GM18951 (cell line): ENCODE data around the gene ALOX15.
"Not testable (repeated sequence)": the region's sequence is repeated elsewhere in the genome, so short reads cannot be mapped to it uniquely, and the experiment has no call there.

ENCODE experiments used
- POLR2A ChIP-seq: IDR thresholded peaks from 4 replicates; pipeline ENCODE4 v1.6.1; 2011; ENCODE audit warnings: mild to moderate bottlenecking; ENCODE audit not compliant: insufficient read length, insufficient read depth; ENCODE audit errors: extremely low read depth
- in situ Hi-C: fragments of 300-500 bp; cut with MboI; formaldehyde crosslinking; loops from one replicate; pipeline ENCODE4 v1.12.0; 2022; ENCODE audit warnings: low sequenced_read_pairs, mixed read lengths, inconsistent platforms; ENCODE audit not compliant: unreplicated experiment

Gene ALOX15

DNA sequence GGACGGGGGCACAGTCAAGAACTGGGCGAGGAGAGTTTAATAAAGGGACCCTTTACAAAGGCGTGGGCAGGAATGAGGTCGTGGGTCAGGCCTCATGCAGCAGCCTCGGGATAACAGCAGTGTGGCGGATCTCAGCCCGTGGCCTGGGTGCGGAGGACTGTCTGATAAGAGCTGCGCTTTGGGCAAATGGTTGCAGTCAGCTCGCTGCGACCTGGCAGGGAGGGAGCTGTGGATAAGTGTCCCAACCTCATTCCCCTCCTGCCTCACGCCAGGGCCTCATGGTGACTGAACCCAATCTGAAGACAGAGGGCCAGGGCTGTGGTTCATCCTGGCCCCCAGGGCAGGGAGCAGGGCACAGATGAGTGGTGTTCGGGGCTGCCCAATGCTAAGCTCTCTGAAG, 43.5 kb downstream of the ALOX15 start:
- TF ChIP-seq POLR2A: no peak
- in situ Hi-C loops: no loop called here

DNA sequence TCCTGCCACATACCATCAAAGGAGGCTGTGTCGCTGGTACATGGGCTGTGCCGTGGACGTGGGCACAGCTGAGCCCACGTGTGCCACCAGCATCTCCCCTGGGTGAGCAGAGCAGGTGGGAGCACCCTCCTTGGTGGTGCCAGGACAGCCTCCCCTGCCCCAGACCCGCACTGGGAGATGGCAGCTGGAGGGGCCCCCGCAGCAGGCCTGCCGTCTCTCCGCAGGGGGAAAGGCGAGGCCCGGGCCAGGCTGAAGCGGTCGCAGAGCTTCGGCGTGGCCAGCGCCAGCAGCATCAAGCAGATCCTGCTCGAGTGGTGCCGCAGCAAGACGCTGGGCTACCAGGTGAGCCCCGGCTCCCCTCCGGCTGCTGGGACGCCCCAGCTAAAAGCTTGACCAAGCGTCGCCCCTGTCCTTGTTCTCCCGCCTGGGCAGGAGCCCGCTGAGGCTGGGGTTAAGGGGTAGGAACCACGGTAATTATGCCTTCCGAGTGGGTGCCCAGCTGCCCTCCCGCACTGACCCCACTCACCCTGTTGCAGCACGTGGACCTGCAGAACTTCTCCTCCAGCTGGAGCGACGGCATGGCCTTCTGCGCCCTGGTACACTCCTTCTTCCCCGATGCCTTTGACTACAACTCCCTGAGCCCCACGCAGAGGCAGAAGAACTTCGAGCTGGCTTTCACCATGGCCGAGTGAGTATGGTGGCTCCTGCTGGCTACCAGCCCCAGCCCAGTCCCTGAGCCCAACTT, 44.7 kb downstream of the ALOX15 start:
- no peak for TF ChIP-seq POLR2A
- in situ Hi-C loops: no loop called here

DNA sequence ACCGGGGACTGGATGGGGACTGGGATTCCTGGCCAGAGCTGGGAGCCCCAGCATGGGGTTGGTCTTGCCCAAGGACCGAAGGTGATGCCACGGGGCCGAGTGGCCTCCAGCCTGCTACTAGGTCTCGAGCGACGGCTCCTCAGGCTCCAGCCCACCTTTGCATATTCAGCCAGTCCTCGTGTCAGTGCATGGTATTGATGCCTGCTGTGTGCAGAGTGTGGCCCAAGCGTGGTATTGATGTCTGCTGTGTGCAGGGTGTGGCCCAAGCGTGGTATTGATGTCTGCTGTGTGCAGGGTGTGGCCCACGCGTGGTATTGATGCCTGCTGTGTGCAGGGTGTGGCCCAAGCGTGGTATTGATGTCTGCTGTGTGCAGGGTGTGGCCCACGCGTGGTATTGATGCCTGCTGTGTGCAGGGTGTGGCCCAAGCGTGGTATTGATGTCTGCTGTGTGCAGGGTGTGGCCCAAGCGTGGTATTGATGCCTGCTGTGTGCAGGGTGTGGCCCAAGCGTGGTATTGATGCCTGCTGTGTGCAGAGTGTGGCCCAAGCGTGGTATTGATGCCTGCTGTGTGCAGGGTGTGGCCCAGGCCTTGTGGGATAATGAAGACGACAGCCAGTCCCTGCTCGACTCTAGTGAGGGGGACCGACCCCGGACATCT, 45.7 kb downstream of the ALOX15 start:
- in situ Hi-C loops: not testable (repeated sequence)

DNA sequence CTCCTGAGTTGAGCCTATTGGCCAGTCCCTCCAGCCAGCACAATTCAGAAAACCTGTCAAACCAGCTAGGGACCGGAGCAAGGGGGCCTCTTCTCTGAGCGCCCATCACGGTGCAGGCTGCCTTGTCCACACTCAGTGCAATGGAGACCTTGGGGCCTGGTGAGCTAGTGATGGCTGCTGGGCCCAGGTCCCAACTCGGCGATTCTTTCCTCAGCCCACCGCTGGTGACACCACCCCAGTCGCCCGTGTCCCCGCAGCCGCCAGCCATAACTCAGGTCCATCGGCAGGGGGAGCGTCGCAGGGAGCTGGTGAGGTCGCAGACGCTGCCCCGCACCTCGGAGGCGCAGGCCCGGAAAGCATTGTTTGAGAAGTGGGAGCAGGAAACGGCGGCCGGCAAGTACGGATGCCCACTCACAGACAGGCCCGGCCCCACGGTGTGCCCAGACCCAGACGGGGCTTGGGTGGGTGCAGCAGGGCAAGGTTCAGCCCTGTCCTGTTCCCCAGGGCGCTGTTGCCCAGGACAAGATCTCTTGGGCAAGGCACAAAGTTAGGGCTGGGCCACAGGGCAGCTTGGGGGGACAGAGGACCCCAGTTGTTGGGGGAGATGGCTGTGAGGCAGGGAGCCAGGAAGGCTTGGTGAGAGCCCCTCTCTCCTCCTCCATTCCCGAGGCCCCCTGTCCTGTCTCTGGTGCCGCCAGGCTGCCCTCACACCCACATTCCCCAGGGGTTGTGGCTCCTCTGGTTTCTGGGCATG, 46.4 kb downstream of the ALOX15 start:
- TF ChIP-seq POLR2A: no peak
- in situ Hi-C loops: no loop called here

DNA sequence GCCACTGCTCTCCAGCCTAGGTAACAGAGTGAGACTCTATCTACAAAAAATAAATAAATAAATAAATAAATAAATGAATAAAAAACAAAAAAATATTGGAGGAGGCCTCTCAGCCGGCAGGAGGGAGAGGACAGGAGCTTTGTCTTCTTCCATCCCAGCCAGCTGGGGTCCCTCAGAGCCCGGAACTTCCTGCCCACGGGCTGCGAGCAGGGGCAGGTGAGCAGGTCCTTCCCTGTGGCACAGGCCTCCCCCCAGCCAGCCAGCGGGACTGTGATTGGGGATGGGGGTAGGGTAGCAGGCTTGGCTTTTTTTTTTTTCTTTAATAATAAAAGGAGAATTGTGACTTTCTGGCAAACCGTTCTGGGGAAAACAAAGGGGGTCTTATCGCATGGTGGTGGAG, 47.1 kb downstream of the ALOX15 start:
- no peak for TF ChIP-seq POLR2A

DNA sequence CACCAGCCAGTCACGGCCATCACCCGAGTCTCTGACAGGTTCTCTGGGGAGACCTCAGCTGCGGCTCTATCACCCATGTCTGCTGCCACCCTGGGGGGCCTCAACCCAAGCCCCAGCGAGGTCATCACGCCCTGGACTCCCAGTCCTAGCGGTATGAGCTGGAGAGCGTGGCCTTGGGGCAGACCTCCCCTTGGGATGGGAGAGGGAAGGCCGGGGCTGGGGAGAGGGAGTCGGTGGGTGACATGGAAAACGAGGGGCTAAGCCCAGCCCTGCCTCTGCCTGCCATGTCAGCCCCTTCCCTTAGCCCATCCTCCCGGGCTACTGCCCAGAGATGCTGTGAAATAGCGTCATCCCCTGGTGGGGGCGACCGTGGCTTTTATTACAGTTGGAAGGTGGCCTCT, 48.5 kb downstream of the ALOX15 start:
- no peak for TF ChIP-seq POLR2A
- in situ Hi-C loops: no loop called here

More for the DNA sequence above, 47.1 kb downstream of the ALOX15 start:
- in situ Hi-C loops: no loop called here

DNA sequence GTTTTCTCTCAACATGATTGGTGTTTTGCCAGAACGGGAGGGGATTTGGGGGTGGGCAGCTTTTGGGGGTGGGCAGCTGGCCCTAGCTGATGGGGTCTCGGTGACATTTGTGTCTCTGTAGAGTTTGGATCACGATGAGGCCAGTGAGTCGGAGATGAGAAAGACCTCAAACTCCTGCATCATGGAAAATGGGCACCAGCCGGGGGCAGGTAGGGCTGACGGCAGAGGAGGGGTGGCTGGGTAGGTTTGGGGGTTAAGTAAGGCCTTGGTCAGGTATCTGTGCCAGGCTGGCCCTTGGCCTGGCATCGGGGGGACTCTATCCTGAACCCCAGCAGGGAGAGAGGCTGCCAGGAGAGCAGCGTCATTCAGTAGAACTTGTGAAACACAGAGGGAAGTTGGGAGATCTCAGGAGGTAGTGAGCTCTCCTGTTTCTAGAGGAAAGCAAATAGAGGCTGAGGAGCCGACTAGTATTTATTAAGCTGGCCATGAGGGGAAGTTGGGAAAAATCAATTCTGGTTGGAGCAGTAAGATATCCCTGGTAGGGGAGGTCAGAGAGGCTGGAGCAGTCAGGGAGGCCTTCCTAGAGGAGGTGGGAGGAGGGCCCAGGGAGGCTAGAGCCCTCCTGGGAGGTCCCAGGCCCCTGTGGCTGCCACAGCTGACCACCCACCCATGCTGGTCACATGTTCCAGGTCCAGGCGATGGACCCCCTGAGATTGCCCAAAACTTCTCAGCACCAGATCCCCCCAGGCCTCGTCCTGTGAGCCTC, 49.1 kb downstream of the ALOX15 start:
- in situ Hi-C loops: no loop called here
- no peak for TF ChIP-seq POLR2A

DNA sequence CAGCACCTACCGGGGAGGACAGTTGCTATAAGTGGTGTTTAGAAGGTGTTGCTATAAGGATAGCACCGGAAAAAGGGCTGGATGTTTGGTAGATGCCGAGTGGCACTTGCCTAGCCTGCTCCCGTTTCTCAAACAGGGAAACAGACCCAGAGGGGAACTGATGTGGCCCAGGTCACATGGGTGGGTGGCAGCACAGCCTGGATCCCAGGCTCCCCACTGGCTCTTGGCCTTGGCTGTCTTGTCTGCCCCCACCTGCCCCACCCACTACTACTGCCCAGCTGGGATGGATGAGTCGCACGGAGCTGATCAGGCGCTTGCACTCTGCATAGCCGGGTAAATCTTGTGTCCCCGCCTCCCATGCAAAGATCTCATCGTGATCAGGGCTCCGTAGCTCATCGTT, 49.9 kb downstream of the ALOX15 start:
- in situ Hi-C loops: no loop called here

DNA sequence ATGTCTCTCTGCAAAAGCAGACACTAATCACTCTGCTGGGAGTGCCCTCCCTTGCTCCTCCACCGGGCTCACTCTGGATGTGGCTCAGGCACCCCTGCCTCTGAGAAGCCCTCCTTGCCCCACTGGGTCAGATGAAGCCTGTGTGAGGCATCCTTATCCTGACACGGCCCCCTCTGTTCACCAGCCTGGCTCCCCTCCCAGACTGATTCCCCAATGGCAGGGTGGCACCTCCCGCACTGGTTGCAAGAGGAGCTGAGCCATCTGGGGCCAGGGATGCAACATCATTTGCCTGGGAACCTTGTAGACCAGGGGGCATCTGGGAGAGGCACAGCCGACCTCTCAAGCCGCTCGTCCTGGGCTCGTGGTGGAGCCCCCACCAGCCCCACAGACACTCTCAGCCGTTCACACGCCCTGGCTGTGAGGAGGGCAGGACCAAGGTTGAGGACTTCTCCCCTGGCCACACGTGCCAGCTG, 50.5 kb downstream of the ALOX15 start:
- in situ Hi-C loops: no loop called here
- TF ChIP-seq POLR2A: no peak

More for the DNA sequence above, 49.9 kb downstream of the ALOX15 start:
- no peak for TF ChIP-seq POLR2A

DNA sequence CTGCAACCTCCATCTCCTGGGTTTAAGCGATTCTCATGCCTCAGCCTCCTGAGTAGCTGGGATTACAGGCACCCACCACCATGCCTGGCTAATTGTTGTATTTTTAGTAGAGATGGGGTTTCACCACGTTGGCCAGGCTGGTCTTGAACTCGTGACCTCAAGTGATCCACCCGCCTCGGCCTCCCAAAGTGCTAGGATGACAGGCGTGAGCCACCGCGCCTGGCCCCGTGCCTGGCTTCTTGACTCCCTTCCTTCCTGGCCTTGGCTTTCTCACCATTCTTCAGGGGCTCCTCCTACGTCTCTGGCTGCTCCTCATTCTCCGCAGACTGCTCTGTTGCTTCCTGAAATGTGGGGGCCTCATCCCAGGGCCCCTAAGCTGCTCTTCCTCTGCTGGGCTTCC, 51.4 kb downstream of the ALOX15 start:
- in situ Hi-C loops: not testable (repeated sequence)

DNA sequence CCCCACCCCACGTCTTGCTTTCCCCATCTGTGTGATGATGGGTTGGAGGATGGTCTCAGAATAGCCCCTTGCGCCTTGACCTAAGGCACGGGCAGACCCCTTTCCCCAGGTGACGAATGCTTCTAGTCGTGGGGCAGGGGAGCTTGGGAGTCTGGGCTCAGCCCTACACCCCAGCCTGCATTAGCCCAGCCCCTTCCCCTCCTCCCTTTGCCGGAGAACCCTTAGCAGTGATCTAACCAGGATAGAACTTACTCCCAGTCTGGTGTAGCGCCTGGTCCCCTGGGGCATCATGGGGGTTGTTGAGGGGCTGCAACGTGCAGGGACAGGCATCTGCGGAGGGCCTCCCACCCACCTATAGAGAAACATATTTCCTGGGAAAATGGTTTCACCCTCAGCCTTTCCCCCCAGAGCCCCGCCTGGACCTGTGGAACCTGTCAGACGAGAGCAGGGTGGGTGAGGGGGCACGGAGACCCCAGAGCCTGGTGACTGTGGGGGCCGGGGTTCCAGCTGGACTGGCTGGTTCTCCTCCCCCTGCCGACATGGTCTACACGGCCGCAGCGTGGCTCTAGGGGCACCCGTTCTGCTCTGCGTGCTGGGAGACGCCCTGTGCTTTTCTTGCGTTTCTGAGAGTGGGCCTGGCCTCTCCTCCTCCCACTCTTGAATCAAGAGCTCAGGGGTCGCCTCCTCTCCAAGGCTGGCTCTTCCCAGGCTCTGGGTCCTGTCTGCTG, 52.4 kb downstream of the ALOX15 start:
- in situ Hi-C loops: no loop called here

DNA sequence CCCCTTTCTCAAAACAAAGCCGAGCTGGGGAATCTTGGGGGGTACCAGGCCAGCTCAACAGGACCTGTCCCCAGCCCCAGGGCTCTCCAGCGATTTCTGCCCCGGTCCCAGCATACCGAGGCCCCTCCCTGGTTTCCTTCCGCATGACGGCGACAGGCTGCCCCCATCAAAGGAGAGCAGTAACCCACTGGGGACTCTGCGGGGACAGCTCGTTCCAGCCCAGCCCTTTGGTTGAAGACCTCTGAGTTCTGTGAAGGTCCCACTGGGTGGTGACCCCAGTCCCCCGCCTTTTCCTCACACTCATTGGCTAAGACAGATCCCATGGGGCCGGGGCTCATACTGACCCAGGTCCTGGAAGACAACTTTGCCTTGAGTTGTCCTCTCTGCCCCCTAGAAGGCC, 53.1 kb downstream of the ALOX15 start:
- TF ChIP-seq POLR2A: no peak
- in situ Hi-C loops: no loop called here

More for the DNA sequence above, 52.4 kb downstream of the ALOX15 start:
- no peak for TF ChIP-seq POLR2A

DNA sequence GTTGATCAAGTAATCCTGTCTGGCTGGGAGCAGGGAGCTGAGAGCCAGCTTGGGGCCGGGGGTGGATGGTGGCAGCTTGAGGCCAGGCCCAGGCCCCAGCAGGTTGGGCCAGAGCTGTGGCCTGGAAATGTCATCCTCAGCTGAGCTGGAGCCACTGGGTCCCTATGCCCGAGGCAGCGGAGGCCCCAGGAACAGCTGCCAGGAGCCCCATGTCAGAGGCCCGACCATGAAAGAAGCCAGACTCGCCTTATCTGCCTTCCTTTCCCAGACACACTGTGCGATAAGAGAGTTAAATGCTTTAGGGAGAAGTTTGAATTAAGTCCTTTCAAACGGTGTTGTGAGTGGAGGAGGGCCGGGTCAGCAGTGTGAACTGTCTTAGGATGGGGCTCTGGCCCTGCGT, 53.7 kb downstream of the ALOX15 start:
- in situ Hi-C loops: no loop called here

DNA sequence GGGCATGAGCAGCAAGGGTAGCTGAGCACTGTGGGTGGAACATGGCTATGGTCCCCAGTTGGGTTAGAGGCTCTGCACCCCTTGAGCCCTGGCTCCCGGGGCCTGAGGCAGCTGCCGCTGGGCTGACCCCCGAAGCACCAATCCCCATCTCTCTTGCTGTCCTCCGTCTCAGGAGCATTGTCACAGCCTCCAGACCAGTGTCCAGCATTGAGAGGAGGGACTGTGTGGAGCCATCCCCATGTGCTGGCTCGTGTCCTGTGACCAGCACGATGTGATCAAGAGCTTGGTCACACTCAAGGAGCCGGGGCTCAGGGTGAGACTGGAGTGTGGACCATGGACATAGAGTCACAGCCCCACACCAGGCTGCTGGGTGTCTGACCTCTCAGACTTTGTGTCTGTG, 54.3 kb downstream of the ALOX15 start:
- in situ Hi-C loops: no loop called here
- no peak for TF ChIP-seq POLR2A

More for the DNA sequence above, 53.7 kb downstream of the ALOX15 start:
- TF ChIP-seq POLR2A: no peak
